ENCODE measurements around the gene TEDC2. TPM values are rescaled to one million over a fixed set of nuclear protein-coding genes. Genes with fewer than 3 reads are reported as not detected.

TEDC2 gene
- polyA plus RNA-seq, 1 donor from 2014 or later: 1.0 TPM

DNA sequence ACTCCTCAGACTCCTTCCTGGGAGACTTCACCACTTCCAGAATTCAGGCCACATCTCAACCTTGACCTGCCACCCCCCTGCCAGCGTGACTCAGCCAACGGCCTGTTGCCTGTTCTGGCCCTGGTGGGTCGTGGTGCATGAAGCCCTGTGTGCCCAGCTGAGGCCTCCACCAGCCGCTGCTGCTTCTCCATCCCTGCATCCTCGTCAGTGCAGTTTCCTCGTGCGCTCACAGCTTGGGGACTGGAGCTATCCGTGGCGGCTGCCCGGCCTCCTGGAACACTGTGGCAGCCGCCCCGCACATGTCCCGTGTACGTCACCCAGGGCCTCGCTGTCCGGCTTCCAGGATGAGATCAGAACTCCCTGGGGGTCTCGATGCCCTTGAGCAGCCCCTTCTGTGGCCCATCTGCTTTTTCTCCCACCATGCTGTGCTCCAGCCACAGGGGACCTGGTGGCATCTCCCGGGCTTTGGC is 8.0 kb upstream of the TEDC2 start:
- Mint-ChIP-seq H3K4me1 (peaks cover 0 to 2% (median 0%) of the 10 kb centered on the region in 3 donors), H3K4me3 (no peak overlapping the region), H3K36me3 (peaks cover 9% of the 10 kb centered on the region), H3K27me3 (no peaks in the 10 kb centered on the region), H3K27ac (no peak overlapping the region), H3K9me3 (peaks cover 0 to 2% (median 0%) of the 10 kb centered on the region in 3 donors)

DNA sequence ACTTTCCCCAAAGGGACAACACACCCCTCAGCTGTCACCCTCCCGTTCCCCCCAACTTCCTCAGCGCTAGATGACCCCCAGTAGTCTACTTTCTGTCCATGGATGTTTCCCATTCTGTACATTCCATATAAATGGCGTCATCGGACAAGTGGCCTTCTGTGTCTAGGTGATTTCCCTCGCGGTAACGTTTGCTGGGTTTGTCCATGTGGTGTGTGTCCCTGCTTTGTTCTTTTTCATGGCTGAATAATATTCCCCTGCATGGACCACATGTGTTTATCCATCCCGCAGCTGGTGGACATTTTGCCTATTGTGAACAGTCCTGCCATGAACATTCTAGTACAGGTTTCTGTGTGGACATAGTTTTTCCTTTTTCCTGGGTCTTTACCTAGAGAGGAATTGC is 7.3 kb upstream of the TEDC2 start:
- Mint-ChIP-seq H3K27me3 (no peaks in the 10 kb centered on the region), H3K4me1 (peaks cover 0 to 2% (median 0%) of the 10 kb centered on the region in 3 donors), H3K9me3 (peaks cover 0 to 2% (median 0%) of the 10 kb centered on the region in 3 donors), H3K27ac (no peak overlapping the region), H3K4me3 (no peak overlapping the region), H3K36me3 (peaks cover 9% of the 10 kb centered on the region)

- Mint-ChIP-seq H3K4me1 (peaks cover 0 to 4% (median 3%) of the 10 kb centered on the region in 3 donors), H3K27me3 (no peaks in the 10 kb centered on the region), H3K36me3 (peaks cover 2% of the 10 kb centered on the region), H3K9me3 (peaks cover 0 to 2% (median 0%) of the 10 kb centered on the region in 3 donors), H3K4me3 (no peak overlapping the region), H3K27ac (no peak overlapping the region)
These were observed 4.6 kb upstream of the TEDC2 start for GRCh38 chr16:2455081-2455845.

- Mint-ChIP-seq H3K9me3 (peaks cover 0 to 2% (median 0%) of the 10 kb centered on the region in 3 donors), H3K36me3 (peaks cover 2% of the 10 kb centered on the region), H3K27me3 (no peaks in the 10 kb centered on the region), H3K27ac (no peak overlapping the region), H3K4me3 (no peak overlapping the region), H3K4me1 (peaks cover 0 to 4% (median 3%) of the 10 kb centered on the region in 3 donors)
These were observed 3.3 kb upstream of the TEDC2 start for GRCh38 chr16:2456551-2457153.

GRCh38 chr16:2457267-2457666 is 2.6 kb upstream of the TEDC2 start:
- no peaks in the 10 kb centered on the region for H3K27me3 Mint-ChIP-seq
- H3K4me3 Mint-ChIP-seq: peak overlapping the region in 1 of 4 donors; percentile 45
- peaks cover 0 to 4% (median 3%) of the 10 kb centered on the region in 3 donors for H3K4me1 Mint-ChIP-seq
- peaks cover 2% of the 10 kb centered on the region for H3K36me3 Mint-ChIP-seq
- H3K27ac Mint-ChIP-seq: no peak overlapping the region
- peaks cover 0 to 2% (median 0%) of the 10 kb centered on the region in 3 donors for H3K9me3 Mint-ChIP-seq

GRCh38 chr16:2457946-2458345 is 2.0 kb upstream of the TEDC2 start:
- Mint-ChIP-seq H3K4me1 (peaks cover 0 to 4% (median 3%) of the 10 kb centered on the region in 3 donors), H3K9me3 (no peaks in the 10 kb centered on the region), H3K27ac (no peak overlapping the region), H3K4me3 (peak overlapping the region in 1 of 4 donors; percentile 45), H3K36me3 (peaks cover 2% of the 10 kb centered on the region), H3K27me3 (no peaks in the 10 kb centered on the region)

DNA sequence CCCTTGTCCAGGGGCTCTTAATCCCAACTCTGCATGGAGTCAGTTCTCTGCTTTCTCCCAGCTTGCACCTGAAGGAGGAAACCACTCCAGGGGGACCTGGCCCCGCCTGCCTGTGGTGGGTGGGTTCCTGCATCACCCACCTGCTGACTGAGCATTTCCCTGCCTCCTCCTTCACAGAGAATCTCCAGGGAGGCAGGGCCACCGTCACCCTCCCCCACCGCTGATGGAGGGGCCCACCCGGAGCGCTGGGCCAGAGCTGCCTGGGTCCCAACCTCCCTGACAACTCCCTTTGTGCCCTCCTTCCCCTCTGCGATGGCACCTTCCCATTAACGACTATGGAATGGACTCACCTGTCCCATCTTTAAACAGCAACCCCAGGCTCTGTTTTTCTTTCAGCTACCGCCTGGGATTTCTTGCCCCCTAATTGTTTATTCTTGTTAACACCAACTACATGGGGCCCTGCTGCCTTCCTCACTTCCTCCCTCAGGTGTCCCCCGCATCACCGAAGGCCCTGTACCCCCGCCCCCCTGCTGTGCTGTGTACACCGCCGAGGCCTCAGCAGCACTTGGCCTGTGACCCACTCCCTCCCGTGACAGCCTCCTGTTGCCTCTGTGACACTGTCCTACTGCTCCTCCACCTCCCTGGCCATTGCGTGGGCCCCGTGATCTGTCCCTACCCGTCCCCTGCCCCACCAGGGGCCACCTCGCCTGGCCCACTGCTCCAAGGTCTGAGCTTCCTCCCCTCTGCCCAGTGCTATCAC is 842 bp upstream of the TEDC2 start:
- H3K9me3 Mint-ChIP-seq: no peaks in the 10 kb centered on the region
- no peaks in the 10 kb centered on the region for H3K36me3 Mint-ChIP-seq
- no peaks in the 10 kb centered on the region for H3K27me3 Mint-ChIP-seq
- peak overlapping the region in 1 of 3 donors; percentile 65 for H3K27ac Mint-ChIP-seq
- peaks cover 0 to 4% (median 3%) of the 10 kb centered on the region in 3 donors for H3K4me1 Mint-ChIP-seq
- H3K4me3 Mint-ChIP-seq: peak overlapping the region; percentile 60 to 94 (median 88)

GRCh38 chr16:2460391-2460713 is 443 bp downstream of the TEDC2 start:
- Mint-ChIP-seq H3K4me1 (peaks cover 0 to 4% (median 3%) of the 10 kb centered on the region in 3 donors), H3K9me3 (no peaks in the 10 kb centered on the region), H3K36me3 (no peaks in the 10 kb centered on the region), H3K4me3 (peak overlapping the region in 1 of 4 donors; percentile 41), H3K27ac (no peak overlapping the region), H3K27me3 (no peaks in the 10 kb centered on the region)

DNA sequence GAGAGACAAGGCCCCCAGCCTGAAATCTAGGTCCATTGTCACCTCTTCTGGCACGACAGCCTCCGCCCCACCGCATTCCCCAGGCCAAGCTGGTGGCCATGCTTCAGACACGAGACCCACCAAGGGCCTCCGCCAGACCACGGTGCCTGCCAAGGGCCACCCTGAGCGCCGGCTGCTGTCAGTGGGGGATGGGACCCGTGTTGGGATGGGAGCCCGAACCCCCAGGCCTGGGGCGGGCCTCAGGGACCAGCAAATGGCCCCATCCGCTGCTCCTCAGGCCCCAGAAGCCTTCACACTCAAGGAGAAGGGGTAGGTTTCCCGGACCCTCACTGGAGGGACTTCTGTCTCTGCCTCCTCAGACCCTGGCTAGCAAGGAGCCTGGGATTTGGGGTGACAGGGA is 1.0 kb downstream of the TEDC2 start:
- no peak overlapping the region for H3K27ac Mint-ChIP-seq
- H3K4me1 Mint-ChIP-seq: peaks cover 0 to 4% (median 3%) of the 10 kb centered on the region in 3 donors
- H3K9me3 Mint-ChIP-seq: no peaks in the 10 kb centered on the region
- H3K36me3 Mint-ChIP-seq: no peaks in the 10 kb centered on the region
- H3K4me3 Mint-ChIP-seq: no peak overlapping the region
- H3K27me3 Mint-ChIP-seq: no peaks in the 10 kb centered on the region

GRCh38 chr16:2462031-2462866 is 2.3 kb downstream of the TEDC2 start:
- no peaks in the 10 kb centered on the region for H3K36me3 Mint-ChIP-seq
- H3K27me3 Mint-ChIP-seq: no peaks in the 10 kb centered on the region
- H3K9me3 Mint-ChIP-seq: no peaks in the 10 kb centered on the region
- H3K27ac Mint-ChIP-seq: no peak overlapping the region
- H3K4me3 Mint-ChIP-seq: no peak overlapping the region
- H3K4me1 Mint-ChIP-seq: peaks cover 0 to 5% (median 3%) of the 10 kb centered on the region in 3 donors

DNA sequence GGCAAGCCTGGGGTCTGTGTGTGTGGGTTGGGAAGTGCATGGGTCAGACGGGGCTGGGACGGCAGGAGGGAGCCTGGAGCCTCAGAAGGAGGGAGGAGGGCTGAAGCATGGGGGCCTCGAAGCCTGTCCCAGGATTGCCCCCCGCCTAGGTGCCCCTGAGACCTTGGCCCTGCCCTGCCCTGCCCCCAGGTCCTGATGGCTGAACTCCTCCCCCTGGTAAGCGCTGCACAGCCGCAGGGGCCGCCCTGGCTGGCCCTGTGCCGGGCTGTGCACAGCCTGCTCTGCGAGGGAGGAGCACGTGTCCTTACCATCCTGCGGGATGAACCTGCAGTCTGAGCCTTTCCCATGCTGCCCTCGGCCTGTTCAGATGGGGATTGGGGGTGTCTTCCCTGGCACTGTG is 4.4 kb downstream of the TEDC2 start:
- Mint-ChIP-seq H3K9me3 (no peaks in the 10 kb centered on the region), H3K4me3 (peak overlapping the region in 2 of 4 donors; percentile 41 to 60), H3K27me3 (peaks cover 7% of the 10 kb centered on the region), H3K36me3 (no peaks in the 10 kb centered on the region), H3K27ac (no peak overlapping the region), H3K4me1 (peaks cover 0 to 7% (median 7%) of the 10 kb centered on the region in 3 donors)

- Mint-ChIP-seq H3K27ac (peak overlapping the region in 2 of 3 donors; percentile 31 to 79), H3K27me3 (peaks cover 19% of the 10 kb centered on the region), H3K4me1 (peaks cover 6 to 11% (median 8%) of the 10 kb centered on the region in 3 donors), H3K9me3 (no peaks in the 10 kb centered on the region), H3K4me3 (peak overlapping the region in 1 of 4 donors; percentile 38), H3K36me3 (no peaks in the 10 kb centered on the region)
These were observed 5.9 kb downstream of the TEDC2 start for GRCh38 chr16:2465653-2466415.

DNA sequence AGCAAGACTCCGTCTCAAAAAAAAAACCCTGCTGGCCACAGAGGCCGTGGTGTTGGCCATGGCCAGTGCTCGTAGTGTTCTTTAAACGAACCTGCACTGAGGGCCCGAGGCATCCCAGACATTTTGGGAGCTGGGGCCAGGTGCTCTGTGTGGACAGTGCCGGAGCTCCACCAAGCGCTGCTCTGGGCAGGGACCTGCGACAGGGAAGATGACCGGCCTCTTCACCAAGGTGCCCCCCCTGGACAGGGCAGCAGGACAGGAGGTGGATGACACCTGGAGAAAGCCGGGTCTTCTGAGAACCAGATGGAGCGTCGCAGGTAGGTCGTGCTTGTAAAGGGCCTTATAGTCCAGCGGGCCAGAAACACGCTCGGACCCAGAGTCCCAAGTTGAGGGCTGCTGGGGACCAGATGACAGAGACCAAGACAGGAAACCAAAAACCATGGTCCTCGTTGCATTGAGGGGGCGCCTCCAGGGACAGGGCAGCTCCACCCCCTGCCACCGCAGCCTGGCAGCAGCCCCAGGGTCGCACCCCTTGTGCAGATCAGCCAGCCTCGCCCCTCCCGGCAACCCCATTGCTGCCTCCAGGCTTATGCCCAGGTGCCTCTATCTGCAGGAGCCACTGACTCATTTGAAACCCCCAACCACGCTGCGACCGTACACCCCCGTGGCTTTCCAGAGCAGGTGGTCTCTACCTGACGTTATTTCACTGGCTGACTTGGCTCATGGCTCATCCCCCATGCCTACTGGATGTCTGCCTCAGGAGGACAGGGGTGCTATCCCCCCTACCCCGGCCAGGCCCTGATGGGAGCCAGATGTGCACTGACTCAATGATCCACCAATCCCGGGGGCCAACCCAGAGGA is 7.0 kb downstream of the TEDC2 start:
- Mint-ChIP-seq H3K9me3 (no peaks in the 10 kb centered on the region), H3K27ac (peak overlapping the region in 1 of 3 donors; percentile 67), H3K4me1 (peaks cover 6 to 11% (median 8%) of the 10 kb centered on the region in 3 donors), H3K36me3 (no peaks in the 10 kb centered on the region), H3K4me3 (peak overlapping the region in 2 of 4 donors; percentile 34 to 81), H3K27me3 (peaks cover 19% of the 10 kb centered on the region)

All from IgD-negative memory B cell (primary cell).